Activated naive CD8-positive, alpha-beta T cell treated with anti-CD3 and anti-CD28 coated beads, Interleukin-2, amount 50 U/mL, for 24 hours (primary cell): ENCODE data around the gene USP22.

Experiments
- ATAC-seq: fragments of 150-1000 bp; cut with Tn5 transposase; one replicate; pipeline ENCODE4 v1.10.0; 2021
- DNase-seq: peaks from one replicate; pipeline ENCODE4 v3.0.0; 2021
- H3K27ac Mint-ChIP-seq: one replicate; pipeline ENCODE4 v1.8.0; 2021; ENCODE audit warnings: mild to moderate bottlenecking, mixed read lengths
- H3K27me3 Mint-ChIP-seq: one replicate; pipeline ENCODE4 v1.8.0; 2021; ENCODE audit warnings: mixed read lengths
- H3K36me3 Mint-ChIP-seq: one replicate; pipeline ENCODE4 v1.8.0; 2021; ENCODE audit warnings: low read depth, mixed read lengths
- H3K4me1 Mint-ChIP-seq: one replicate; pipeline ENCODE4 v1.8.0; 2021; ENCODE audit warnings: mixed read lengths
- H3K4me3 Mint-ChIP-seq: one replicate; pipeline ENCODE4 v1.8.0; 2021; ENCODE audit warnings: mild to moderate bottlenecking, moderate library complexity, mixed read lengths
- H3K9me3 Mint-ChIP-seq: one replicate; pipeline ENCODE4 v1.8.0; 2021; ENCODE audit warnings: mixed read lengths

The USP22 gene

DNA sequence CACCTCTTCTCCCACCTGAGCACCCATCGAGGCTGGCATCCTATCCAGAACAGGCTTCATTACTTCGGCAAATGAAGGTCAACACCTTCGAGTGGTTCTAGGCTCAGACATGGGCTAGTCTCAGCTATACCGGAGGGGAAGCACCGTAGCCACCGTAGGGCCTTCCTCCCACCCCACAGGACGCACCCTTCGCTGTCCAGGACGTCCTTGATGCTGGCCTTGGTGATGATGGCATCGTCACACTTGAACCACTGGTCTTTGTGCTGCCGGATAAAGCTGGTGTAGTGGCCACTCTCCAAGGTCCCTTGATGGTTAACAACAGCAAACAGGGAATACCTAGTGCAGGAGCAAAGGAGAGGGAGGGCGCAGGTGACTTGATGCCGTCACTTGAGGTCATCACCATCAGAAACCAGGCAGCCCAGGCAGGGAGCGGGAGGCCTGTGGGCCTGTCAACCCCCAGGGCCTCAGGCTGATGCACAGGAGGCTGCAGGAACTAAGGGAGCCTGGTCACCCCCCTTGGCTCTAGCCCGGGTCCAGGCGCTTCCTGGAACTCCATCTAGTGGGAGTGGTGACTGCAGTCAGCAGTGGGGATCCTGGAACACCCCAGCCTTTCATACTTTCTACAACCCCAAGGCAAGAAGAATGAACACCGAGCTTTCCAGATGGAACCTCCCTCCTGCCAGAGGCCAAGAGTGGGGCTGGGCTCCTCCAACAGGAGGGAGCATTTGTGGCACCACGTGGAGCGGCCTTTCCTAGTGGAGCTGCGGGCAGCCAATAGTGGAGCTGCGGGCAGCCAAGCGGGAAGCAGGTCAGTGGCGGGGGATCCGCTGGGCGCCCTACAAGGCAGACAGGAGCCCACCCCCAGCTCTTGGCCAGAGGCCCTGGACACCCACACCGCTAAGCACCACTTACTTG is 38.5 kb downstream of the USP22 start:
- peak overlapping the region; percentile 42 for H3K27ac Mint-ChIP-seq
- ATAC-seq (no peak), DNase-seq (no peak)
- peaks cover 66% of the 10 kb centered on the region for H3K36me3 Mint-ChIP-seq
- no peaks in the 10 kb centered on the region for H3K27me3 Mint-ChIP-seq
- H3K4me3 Mint-ChIP-seq = no peak overlapping the region
- no peaks in the 10 kb centered on the region for H3K9me3 Mint-ChIP-seq
- peaks cover 28% of the 10 kb centered on the region for H3K4me1 Mint-ChIP-seq

DNA sequence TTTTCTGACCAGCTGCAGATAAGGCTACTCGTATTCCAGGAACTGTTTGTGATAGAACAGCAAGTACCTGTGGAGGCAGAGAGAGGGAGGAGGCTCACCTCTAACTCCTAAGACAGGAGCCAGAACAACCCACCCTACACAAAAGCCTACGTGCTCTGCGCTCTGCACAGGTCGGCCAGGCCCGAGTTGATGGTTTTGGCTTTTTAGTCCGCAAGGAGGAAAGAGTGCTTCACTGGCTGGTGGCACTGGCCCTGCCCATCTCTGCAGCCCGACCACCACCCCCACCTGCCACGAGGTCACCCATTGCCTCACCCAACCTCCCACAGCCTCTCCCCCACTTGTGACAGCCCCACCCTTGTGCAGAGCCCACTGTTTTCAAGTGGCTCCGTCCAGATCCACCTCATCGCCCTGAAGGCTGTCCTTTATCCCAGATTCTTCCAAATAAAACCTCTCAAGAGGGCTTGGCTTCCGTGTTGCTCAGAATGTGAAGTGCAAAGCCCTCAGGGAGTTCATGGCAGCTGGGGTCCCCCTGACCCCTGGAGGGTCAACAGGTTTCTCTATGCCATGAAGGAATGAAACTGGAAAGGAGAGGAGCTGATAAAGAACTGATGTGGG is 39.7 kb downstream of the USP22 start:
- H3K27me3 Mint-ChIP-seq = no peaks in the 10 kb centered on the region
- H3K9me3 Mint-ChIP-seq = no peaks in the 10 kb centered on the region
- ATAC-seq (no peak), DNase-seq (no peak)
- peak overlapping the region; percentile 35 for H3K27ac Mint-ChIP-seq
- peaks cover 37% of the 10 kb centered on the region for H3K4me1 Mint-ChIP-seq
- peaks cover 55% of the 10 kb centered on the region for H3K36me3 Mint-ChIP-seq
- no peak overlapping the region for H3K4me3 Mint-ChIP-seq

DNA sequence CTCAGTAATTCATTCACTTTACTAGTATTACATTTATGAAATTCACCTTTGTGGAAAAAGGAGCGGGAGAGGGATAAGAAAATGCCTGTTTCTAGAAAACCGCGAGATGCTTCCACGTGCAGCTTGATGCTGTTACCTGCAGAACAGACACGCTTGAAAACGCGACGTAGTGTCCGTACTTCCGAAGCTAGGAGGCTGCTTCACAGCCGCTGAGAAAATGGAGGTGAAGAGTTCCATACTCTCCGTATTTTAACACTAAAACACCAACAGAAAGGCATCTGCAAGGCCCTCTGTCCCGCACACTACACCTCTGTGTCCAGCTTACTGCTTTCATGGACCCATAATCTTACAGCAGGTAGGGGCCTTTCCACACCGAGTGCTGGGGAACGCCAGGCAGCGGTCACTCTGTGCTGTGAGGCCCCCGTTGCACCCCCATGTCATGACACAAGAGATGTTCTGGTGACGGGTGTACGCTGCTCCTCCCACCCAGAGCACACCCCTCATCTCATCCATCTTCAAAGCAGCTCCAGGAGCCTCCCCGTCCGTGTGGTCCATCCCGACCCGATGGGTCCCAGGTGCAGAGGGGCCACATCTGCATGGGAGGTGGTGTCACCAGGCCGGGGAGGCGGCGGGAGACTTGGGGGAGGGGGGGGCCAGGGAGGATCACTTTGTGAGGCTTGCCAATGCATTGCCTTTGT is 40.4 kb downstream of the USP22 start:
- H3K36me3 Mint-ChIP-seq = peaks cover 52% of the 10 kb centered on the region
- ATAC-seq (no peak), DNase-seq (no peak)
- peak overlapping the region; percentile 59 for H3K27ac Mint-ChIP-seq
- H3K4me1 Mint-ChIP-seq = peaks cover 37% of the 10 kb centered on the region
- H3K4me3 Mint-ChIP-seq = no peak overlapping the region
- H3K27me3 Mint-ChIP-seq = no peaks in the 10 kb centered on the region
- H3K9me3 Mint-ChIP-seq = no peaks in the 10 kb centered on the region

DNA sequence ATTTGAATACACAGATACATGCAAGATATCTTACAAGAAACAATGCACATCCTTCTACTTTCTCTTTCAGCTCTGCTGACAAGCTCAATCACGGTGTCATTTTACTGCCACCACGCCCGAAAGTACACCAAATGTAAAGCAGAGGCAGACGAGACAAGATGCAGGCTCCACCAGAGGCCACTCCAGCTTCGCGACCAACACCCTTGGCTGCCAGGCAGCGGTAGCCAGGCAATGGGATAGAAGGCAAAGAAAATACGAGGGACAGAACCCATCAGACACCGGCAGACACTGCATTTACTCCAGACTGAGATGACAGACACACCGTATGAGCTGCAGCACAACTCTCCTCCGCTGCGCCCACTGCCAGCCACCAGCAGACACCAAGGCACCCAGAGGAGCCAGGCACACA is 41.0 kb downstream of the USP22 start:
- Mint-ChIP-seq H3K4me1 (peaks cover 37% of the 10 kb centered on the region), H3K27ac (peak overlapping the region; percentile 59), H3K36me3 (peaks cover 45% of the 10 kb centered on the region), H3K4me3 (no peak overlapping the region), H3K27me3 (no peaks in the 10 kb centered on the region), H3K9me3 (no peaks in the 10 kb centered on the region)
- DNase-seq = no peak
- ATAC-seq = no peak

DNA sequence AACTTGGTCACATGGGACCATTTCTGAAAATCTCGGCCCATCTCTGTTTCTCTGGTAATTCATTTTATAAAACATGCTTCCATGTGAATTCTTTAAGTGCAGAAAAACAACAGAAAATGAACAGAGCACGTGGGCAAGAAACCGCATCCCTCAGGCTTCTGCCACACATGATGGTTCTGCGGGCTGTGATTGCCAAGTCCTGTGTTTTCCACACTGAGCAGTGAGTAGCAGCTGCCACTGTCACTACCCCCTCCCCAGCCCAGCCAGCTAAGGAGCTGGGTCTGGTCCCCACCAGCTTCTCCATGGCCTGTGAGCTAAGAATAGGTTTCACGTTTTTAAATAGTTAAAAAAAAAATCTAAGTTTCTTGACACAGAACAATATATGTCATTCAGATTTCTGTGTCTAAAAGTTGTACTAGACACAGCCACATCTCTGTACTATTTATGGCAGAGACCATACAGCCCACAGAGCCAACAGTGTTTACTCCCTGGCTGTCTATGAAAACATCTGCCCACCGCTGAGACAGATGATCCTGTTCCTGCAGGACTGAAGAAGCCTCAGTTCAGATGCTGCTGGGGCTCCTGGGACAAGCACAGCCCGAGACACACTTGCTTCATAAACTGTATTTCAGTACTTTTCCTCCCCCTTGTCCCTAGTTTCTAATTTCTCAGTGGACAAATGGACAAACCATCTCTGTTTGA is 41.5 kb downstream of the USP22 start:
- ATAC-seq (no peak), DNase-seq (no peak)
- Mint-ChIP-seq H3K4me3 (no peak overlapping the region), H3K4me1 (peaks cover 37% of the 10 kb centered on the region), H3K9me3 (no peaks in the 10 kb centered on the region), H3K27me3 (no peaks in the 10 kb centered on the region), H3K27ac (peak overlapping the region; percentile 59), H3K36me3 (peaks cover 42% of the 10 kb centered on the region)

DNA sequence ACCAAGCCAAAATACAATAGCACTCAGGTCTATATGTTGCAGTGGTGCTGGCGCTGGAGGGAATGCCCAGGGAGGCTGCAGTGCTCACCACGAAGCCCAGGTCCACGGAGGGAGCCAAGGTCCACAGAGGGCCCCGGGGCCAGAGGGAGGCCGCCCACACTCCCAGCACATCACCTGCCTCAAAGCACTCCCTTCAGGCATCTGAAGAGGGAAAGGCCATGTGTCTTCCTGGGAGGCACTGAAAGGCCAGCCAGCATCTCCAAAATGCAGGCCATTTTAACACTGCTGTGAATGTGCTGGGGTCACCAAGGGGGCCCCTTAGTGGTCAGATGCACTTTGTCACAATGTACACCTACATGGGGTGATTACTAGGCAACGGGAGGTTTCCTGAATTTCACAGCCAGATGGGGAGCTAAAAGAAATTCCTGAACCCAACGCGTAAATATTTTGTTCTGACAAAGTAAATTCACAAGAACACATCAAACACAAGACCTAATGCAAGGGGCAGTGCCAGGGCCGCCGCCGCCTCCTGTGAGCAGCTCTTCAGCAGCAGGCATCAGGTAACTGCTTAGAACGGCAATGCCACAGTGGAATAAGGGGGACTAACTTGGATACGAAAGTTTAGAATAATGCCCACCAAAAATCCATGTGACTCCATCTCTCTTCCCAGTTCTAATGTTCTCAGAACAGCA is 42.8 kb downstream of the USP22 start:
- Mint-ChIP-seq H3K4me3 (no peak overlapping the region), H3K27me3 (no peaks in the 10 kb centered on the region), H3K36me3 (peaks cover 32% of the 10 kb centered on the region), H3K9me3 (no peaks in the 10 kb centered on the region), H3K4me1 (peaks cover 37% of the 10 kb centered on the region), H3K27ac (no peak overlapping the region)
- DNase-seq = no peak
- ATAC-seq = no peak

DNA sequence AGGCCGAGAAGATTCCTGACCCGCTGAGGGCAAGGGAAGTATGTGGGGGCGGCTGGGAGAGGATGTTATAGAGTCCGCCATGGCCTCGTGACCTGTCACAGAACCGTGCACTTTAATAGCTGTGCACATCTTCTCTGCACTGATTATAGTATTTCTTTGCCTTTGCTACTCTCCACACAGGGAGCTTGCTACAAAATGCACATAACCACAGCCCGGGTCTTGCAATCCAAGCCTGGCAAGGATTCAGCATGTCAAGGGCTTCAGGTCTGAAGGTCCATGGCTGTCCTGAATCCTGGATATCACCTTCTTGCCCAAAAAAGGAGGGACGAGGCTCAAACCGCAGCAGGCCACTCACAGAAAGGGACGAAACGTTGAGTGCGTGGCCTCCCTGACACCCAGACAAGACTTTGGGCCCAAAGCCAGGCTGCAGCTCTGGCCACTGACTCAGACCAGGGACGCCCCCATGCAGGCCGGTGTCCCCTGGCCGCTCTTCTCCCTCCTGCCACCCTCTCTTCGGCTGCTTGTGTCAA is 43.7 kb downstream of the USP22 start:
- H3K27ac Mint-ChIP-seq = peak overlapping the region; percentile 73
- DNase-seq = no peak
- no peak for ATAC-seq
- no peaks in the 10 kb centered on the region for H3K9me3 Mint-ChIP-seq
- H3K4me3 Mint-ChIP-seq = no peak overlapping the region
- peaks cover 37% of the 10 kb centered on the region for H3K4me1 Mint-ChIP-seq
- H3K27me3 Mint-ChIP-seq = no peaks in the 10 kb centered on the region
- peaks cover 28% of the 10 kb centered on the region for H3K36me3 Mint-ChIP-seq

DNA sequence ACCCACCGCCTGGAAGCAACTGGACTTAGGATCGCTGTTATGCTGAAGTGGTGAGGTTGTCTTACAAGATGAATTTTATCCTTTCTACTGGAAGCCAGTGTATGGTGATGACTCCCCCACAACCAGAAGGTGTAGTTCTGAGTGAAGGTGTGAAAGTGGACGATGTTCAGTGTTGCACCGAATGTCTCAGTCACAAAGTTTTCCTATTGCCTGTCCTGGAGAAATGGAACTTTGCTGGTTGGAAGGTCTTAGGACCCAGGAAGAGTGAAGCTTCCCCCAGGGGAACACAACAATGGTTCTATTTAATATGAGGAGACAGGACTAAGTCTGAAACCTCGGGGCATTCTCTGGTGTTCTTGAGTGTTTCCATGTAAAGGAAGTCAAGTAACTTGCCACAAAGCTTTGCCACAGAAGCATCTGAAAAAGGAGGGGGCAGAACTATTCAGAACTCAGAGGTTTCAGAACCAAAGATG is 44.2 kb downstream of the USP22 start:
- Mint-ChIP-seq H3K9me3 (no peaks in the 10 kb centered on the region), H3K27me3 (no peaks in the 10 kb centered on the region), H3K4me1 (peaks cover 37% of the 10 kb centered on the region), H3K27ac (peak overlapping the region; percentile 73), H3K4me3 (no peak overlapping the region), H3K36me3 (peaks cover 25% of the 10 kb centered on the region)
- no peak for ATAC-seq
- DNase-seq = no peak

DNA sequence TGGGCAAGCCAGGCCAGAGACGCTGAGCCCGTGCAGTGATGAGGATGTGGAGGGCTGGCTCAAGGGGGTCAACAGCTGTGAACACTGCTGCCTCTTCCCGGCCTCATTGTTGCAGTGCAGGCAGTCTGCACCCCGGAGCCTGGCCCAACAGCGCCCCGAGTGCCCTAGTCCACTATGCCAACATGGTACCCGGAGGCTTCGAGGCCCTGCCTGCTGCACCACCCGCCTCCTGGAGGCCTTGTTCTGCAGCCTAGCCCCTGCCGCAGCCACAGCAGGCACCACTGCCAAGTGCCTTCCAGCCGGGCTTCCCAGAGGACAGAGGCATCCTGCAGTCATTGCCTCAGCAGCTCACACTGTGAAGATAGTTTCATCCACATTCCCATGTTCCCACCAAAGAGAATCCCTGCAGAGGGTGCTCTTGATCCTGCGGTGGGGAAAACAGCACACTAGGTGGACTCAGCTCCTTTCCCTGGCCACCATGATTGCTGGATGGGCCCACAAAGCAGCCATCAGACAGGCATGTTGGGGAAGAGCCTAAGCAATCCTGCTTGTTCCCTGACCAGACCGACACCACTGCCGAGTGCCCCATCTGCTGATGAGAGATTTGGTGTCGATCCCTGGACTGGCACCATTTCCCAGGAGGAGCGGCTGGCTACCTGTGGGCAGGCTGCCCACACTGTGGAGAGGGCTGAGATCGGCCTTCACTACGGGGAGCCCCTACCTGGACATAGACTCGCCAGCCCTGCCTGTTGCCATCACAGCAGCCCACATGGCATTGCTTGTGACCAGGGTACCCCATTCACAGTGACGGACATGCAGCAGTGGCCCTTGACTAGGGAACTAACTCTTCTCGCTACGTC is 44.9 kb downstream of the USP22 start:
- Mint-ChIP-seq H3K27ac (peak overlapping the region; percentile 73), H3K36me3 (peaks cover 20% of the 10 kb centered on the region), H3K9me3 (no peaks in the 10 kb centered on the region), H3K4me1 (peaks cover 35% of the 10 kb centered on the region), H3K27me3 (no peaks in the 10 kb centered on the region), H3K4me3 (no peak overlapping the region)
- ATAC-seq (no peak), DNase-seq (no peak)

DNA sequence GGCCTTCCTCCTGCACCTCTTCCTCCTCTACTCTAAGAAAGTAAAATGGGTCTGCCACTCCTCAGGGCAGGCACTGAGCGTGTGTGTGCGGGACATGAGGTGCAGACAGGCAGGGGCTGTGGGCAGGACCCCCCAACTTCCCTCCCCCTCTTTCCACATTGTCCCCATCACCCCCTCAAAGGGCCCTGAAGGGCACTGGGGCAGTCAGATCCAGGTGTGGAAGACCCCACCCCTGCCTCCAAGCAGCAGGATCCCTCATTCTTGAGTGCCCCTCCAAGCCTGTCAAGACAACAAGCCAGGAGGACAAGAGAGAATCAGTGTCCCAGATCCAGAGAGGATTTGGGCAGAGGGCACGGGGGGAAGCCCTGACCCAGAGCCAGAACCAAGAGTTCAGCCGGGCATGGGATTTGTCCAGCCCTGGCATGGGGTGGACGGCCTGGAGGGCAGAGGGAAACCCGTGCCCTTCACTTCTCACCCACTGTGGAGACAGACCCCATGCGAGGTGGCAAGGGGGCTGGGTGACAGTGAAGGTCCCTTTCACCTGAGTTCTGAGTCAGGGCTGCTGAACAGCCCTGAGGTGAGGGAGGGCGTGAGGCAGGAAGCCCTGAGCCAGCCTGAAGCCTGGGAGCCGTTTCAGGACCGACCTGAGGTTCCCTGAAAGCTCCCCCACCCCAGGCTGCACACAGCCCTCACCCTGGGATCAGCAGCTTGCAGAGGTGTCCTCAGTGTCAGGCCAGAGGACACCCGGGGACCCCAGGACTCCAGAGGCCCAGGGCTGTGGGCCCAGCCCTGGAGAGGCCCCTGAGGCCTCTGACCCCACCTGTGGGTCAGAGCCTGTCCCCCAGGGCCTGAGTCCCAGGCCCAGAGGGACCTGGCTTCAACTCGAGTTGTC is 45.8 kb downstream of the USP22 start:
- Mint-ChIP-seq H3K9me3 (no peaks in the 10 kb centered on the region), H3K36me3 (peaks cover 13% of the 10 kb centered on the region), H3K4me3 (no peak overlapping the region), H3K27me3 (no peaks in the 10 kb centered on the region), H3K27ac (no peak overlapping the region), H3K4me1 (peaks cover 29% of the 10 kb centered on the region)
- DNase-seq = no peak
- ATAC-seq = no peak

DNA sequence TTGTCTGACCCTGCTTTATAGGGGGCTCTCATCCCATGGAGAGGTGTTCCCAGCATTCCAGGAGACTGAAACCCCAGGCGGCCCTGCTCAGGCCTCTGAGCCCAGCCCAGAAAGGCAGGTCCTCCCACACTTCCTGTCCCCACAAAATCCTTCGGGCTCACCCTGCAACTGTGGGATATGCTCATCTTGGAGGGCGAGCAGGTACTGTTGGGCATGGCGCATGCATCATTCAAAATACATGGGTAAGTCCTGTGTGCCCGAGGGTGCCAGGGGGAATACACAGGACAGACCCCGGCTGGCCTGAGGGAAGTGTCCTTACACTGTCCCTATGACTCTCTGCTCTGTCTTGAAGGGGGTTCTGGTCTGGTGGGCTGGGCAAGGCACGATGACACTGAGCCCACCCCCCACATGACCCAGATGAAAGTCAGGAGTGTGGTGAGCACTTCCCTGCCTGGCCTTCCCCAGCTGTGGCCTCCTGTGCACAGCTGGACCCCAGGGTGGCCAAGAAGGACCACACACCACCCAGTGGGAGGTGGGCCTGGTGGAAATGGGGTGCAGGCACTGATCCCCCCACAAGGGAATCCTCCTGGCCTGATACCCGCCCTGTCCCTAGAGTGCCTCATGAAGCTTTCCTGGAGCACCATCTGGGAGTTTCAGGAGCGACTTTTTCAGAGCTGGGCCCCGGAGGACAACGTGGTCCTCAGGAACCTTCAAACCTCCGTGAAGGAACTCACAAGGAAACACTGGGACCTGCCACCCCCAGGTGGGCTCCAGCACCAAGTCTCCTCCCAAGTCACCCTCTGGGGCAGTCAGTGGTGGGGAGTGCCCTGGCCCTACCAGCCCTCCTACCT is 46.7 kb downstream of the USP22 start:
- Mint-ChIP-seq H3K4me3 (no peak overlapping the region), H3K9me3 (no peaks in the 10 kb centered on the region), H3K4me1 (peaks cover 21% of the 10 kb centered on the region), H3K27me3 (no peaks in the 10 kb centered on the region), H3K27ac (no peak overlapping the region), H3K36me3 (peaks cover 7% of the 10 kb centered on the region)
- ATAC-seq (no peak), DNase-seq (no peak)
